ENCODE results near the gene LTV1. TPM values are rescaled to one million over a fixed set of nuclear protein-coding genes. Genes with fewer than 3 reads are reported as not detected.
"Not testable (repeated sequence)": the region's sequence is repeated elsewhere in the genome, so short reads cannot be mapped to it uniquely, and the experiment has no call there.

LTV1 gene
- polyA plus RNA-seq, 1 experiment = 28.2 TPM

DNA sequence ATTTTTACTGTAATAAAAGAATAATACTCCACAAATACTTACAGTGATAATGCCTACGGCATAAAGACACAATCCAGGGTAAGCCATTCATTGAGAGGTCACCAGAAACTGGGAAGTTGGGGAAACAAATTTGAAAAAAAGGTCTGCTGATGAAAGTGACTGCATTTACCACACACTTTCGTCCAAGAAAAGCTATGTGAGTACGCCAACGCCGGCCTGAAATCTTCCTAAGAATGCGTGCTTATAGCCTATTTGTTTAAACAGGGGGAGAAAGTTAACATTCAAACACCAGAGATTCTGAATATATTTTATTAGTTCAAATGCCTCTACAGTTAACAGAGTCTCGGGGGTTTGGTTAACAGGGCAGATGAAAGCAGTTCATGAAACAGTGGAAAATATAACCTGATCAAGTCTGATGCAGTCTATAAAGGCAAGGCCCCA, 657 bp upstream of the LTV1 start:
- H3K4me3 ChIP-seq (ENCODE audit: low read depth, low read length) = peak overlapping the region; percentile 93
- POLR2A ChIA-PET = interaction anchor here (0.6 to 1.7 kb wide), 7 partner anchors 18 to 267 kb away, joined by 3 to 16 read pairs (median 5); no protein-coding TSS in a partner anchor
- DNase-seq (ENCODE audit: low read depth, low spot score) = no peak
- no peaks in the 10 kb centered on the region; the same call in 1 of the 2 replicates for H3K9me3 ChIP-seq (ENCODE audit: control insufficient read depth, insufficient read depth, low read length)
- H3K27ac ChIP-seq (ENCODE audit: low read depth, low read length) = peak overlapping the region; percentile 92
- TF ChIP-seq, protein P1, sequence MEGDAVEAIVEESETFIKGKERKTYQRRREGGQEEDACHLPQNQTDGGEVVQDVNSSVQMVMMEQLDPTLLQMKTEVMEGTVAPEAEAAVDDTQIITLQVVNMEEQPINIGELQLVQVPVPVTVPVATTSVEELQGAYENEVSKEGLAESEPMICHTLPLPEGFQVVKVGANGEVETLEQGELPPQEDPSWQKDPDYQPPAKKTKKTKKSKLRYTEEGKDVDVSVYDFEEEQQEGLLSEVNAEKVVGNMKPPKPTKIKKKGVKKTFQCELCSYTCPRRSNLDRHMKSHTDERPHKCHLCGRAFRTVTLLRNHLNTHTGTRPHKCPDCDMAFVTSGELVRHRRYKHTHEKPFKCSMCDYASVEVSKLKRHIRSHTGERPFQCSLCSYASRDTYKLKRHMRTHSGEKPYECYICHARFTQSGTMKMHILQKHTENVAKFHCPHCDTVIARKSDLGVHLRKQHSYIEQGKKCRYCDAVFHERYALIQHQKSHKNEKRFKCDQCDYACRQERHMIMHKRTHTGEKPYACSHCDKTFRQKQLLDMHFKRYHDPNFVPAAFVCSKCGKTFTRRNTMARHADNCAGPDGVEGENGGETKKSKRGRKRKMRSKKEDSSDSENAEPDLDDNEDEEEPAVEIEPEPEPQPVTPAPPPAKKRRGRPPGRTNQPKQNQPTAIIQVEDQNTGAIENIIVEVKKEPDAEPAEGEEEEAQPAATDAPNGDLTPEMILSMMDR (IDR thresholded peaks at IDR 0.05; ENCODE audit: low read depth, low read length) = no peak
- CTCF ChIA-PET = interaction anchor here (0.6 to 3.0 kb wide), 2 partner anchors 267 to 642 kb away, joined by 6 to 26 read pairs; no protein-coding TSS in a partner anchor
- H3K27me3 ChIP-seq (ENCODE audit: control insufficient read depth, insufficient read depth, low read length) = no peaks in the 10 kb centered on the region

DNA sequence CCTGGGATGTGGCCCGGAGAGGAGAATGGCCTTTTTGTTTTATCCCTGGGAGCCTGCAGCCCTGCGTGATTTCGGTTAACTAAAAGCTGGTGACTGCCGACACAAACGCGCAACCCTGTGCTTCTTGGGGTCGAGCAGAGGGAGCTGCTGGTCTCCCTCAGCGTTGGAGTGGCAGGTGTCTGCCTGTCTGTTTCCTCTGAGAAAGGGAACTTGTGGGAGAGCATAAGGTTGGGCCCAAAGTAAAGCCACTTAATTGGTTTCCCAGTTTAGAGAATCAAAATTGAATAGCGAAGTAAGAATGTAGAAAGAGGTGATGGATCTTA, 500 bp downstream of the LTV1 start:
- peak overlapping the region; percentile 93 for H3K4me3 ChIP-seq (ENCODE audit: low read depth, low read length)
- DNase-seq (ENCODE audit: low read depth, low spot score) = no peak
- no peaks in the 10 kb centered on the region for H3K27me3 ChIP-seq (ENCODE audit: control insufficient read depth, insufficient read depth, low read length)
- CTCF ChIA-PET = interaction anchor here (3.0 kb wide), 1 partner anchor 268 kb away, joined by 26 read pairs; no protein-coding TSS in a partner anchor
- H3K9me3 ChIP-seq (ENCODE audit: control insufficient read depth, insufficient read depth, low read length) = no peaks in the 10 kb centered on the region; the same call in 1 of the 2 replicates
- TF ChIP-seq, protein P1 (IDR thresholded peaks at IDR 0.05; ENCODE audit: low read depth, low read length) = no peak
- H3K27ac ChIP-seq (ENCODE audit: low read depth, low read length) = peak overlapping the region; percentile 92
- POLR2A ChIA-PET = interaction anchor here (0.9 to 1.7 kb wide), 9 partner anchors 21 to 268 kb away, joined by 3 to 16 read pairs (median 4); partner anchors contain the start of gene ZC2HC1B

DNA sequence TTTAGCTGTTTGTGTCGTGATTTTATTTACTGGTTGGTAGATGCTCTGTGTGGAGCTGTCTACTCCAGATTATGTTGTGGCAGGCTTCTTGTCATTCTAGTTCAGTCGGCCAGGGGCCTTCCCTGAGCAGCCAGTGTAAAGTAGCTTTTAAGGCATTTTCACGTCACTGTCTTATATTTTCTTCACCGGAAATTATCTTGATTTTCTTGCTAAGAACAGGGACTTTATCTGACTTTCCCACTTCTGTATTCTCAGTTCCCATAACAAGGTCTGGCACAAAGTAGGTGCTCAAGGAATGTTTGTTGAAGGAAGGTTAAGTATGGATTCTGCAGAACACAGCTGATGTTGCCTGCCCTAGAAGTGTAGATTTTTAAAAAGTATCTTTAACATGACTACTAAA, 868 bp downstream of the LTV1 start:
- ChIA-PET POLR2A (interaction anchor here (1.1 to 1.5 kb wide), 5 partner anchors 21 to 265 kb away, joined by 3 to 7 read pairs (median 4); partner anchors contain the start of gene ZC2HC1B), CTCF (interaction anchor here (3.0 kb wide), 1 partner anchor 268 kb away, joined by 26 read pairs; no protein-coding TSS in a partner anchor)
- Histone ChIP-seq H3K27ac (ENCODE audit: low read depth, low read length) (no peak overlapping the region), H3K27me3 (ENCODE audit: control insufficient read depth, insufficient read depth, low read length) (no peaks in the 10 kb centered on the region), H3K9me3 (ENCODE audit: control insufficient read depth, insufficient read depth, low read length) (no peaks in the 10 kb centered on the region; the same call in 1 of the 2 replicates), H3K4me3 (ENCODE audit: low read depth, low read length) (peak overlapping the region; percentile 93)
- TF ChIP-seq, protein P1 (IDR thresholded peaks at IDR 0.05; ENCODE audit: low read depth, low read length) = no peak
- no peak for DNase-seq (ENCODE audit: low read depth, low spot score)

DNA sequence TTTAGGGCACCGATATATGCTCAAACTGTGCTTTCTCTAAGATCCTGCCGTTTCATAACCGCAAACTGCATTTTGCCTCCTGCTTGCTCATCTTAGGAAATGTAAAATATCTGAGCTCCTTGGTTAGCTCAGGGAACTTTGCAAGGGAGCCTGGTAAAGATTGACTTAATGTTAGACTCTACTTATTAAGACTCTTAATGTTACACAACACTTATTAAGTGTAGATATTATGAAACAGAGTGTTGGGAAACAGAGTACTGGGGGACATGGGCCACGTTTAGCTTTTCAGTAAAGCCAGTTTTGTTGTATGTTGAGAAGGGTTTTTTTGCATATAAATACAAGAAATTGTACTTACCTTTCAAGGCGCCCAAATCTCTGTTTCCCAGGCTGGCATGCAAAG, 1.9 kb downstream of the LTV1 start:
- Histone ChIP-seq H3K9me3 (ENCODE audit: control insufficient read depth, insufficient read depth, low read length) (no peaks in the 10 kb centered on the region; the same call in 1 of the 2 replicates), H3K4me3 (ENCODE audit: low read depth, low read length) (no peak overlapping the region), H3K27me3 (ENCODE audit: control insufficient read depth, insufficient read depth, low read length) (no peaks in the 10 kb centered on the region), H3K27ac (ENCODE audit: low read depth, low read length) (no peak overlapping the region)
- TF ChIP-seq, protein P1 (IDR thresholded peaks at IDR 0.05; ENCODE audit: low read depth, low read length) = no peak
- ChIA-PET POLR2A (no interaction called here), CTCF (interaction anchor here (0.9 to 3.0 kb wide), 2 partner anchors 168 to 269 kb away, joined by 3 to 26 read pairs; no protein-coding TSS in a partner anchor)
- no peak for DNase-seq (ENCODE audit: low read depth, low spot score)

DNA sequence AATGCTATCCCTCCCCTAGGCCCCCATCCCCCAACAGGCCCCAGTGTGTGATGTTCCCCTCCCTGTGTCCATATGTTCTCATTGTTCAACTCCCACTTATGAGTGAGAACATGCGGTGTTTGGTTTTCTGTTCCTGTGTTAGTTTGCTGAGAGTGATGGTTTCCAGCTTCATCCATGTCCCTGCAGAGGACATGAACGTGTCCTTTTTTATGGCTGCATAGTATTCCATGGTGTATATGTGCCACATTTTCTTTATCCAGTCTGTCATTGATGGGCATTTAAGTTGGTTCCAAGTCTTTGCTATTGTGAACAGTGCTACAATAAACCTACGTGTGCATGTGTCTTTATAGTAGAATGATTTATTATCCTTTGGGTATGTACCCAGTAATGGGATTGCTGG, 8.6 kb downstream of the LTV1 start:
- CTCF ChIA-PET; H3K27me3 ChIP-seq (ENCODE audit: control insufficient read depth, insufficient read depth, low read length); POLR2A ChIA-PET: not testable (repeated sequence)

DNA sequence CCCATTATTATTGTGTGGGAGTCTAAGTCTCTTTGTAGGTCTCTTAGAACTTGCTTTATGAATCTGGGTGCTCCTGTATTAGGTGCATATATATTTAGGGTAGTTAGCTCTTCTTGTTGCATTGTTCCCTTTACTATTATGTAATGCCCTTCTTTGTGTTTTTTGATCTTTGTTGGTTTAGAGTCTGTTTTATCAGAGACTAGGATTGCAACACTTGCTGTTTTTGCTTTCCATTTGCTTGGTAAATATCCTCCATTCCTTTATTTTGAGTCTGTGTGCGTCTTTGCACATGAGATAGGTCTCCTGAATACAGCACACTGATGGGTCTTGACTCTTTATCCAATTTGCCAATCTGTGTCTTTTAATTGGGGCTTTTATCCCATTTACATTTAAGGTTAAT, 11.9 kb downstream of the LTV1 start:
- H3K9me3 ChIP-seq (ENCODE audit: control insufficient read depth, insufficient read depth, low read length); H3K27ac ChIP-seq (ENCODE audit: low read depth, low read length); POLR2A ChIA-PET; H3K27me3 ChIP-seq (ENCODE audit: control insufficient read depth, insufficient read depth, low read length); DNase-seq (ENCODE audit: low read depth, low spot score); H3K4me3 ChIP-seq (ENCODE audit: low read depth, low read length); CTCF ChIA-PET: not testable (repeated sequence)

More for the DNA sequence above, 8.6 kb downstream of the LTV1 start:
- not testable (repeated sequence) for DNase-seq (ENCODE audit: low read depth, low spot score); H3K27ac ChIP-seq (ENCODE audit: low read depth, low read length); H3K9me3 ChIP-seq (ENCODE audit: control insufficient read depth, insufficient read depth, low read length); H3K4me3 ChIP-seq (ENCODE audit: low read depth, low read length)

DNA sequence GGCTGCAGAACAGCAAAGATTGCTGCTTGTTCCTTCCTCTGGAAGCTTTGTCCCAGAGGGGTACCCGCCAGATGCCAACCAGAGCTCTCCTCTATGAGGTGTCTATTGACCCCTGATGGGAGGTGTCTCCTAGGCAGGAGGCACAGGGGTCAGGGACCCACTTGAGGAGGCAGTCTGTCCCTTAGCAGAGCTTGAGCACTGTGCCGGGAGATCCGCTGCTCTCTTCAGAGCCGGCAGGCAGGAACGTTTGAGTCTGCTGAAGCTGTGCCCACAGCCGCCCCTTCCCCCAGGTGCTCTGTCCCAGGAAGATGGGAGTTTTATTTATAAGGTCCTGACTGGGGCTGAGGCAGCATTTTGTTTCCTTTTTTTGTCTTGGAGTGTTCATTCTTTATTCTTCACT, 13.6 kb downstream of the LTV1 start:
- DNase-seq (ENCODE audit: low read depth, low spot score); H3K27me3 ChIP-seq (ENCODE audit: control insufficient read depth, insufficient read depth, low read length); H3K27ac ChIP-seq (ENCODE audit: low read depth, low read length); H3K9me3 ChIP-seq (ENCODE audit: control insufficient read depth, insufficient read depth, low read length); CTCF ChIA-PET; POLR2A ChIA-PET; H3K4me3 ChIP-seq (ENCODE audit: low read depth, low read length): not testable (repeated sequence)

Measured in AG04450 (cell line).